NT2/D1 (cell line): ENCODE results near the gene BTAF1.

Experiments
- YY1 ChIP-seq: IDR thresholded peaks from 2 replicates; pipeline ENCODE4 v1.6.1; 2011; ENCODE audit not compliant: insufficient read length, insufficient read depth
- ZNF274 ChIP-seq: IDR thresholded peaks from 2 replicates; pipeline ENCODE4 v1.6.1; 2011; ENCODE audit warnings: mild to moderate bottlenecking, low read depth, low read length

DNA sequence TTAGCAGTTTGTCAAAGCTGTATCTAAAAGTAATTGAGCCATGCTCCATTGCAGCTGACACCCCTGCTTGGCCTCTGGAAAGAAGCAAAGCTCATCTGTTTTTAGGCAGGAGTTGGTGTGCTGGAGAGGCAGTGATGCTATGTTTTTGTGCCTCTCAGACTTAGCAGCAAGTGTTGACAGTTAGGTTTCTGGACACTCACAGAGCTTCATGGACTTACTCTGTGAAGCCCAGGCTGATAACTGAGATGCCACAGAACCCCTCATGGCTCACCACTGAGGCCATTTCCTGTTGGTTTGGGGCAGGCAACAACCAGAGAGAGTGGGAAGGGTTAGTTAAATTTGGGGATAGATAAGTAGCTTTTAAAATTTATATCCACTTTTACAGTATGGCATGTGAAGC is 59.8 kb downstream of the BTAF1 start:
- TF ChIP-seq YY1 (no peak), ZNF274 (no peak)
